Endothelial cell (in vitro differentiated cells): ENCODE data around the gene SLC6A9. TPM values are rescaled to one million over a fixed set of nuclear protein-coding genes. Genes with fewer than 3 reads are reported as not detected.

Experiments used
- DNase-seq: peaks from one replicate; pipeline ENCODE4 v3.0.0; 2021; ENCODE audit warnings: low spot score
- H3K27ac Mint-ChIP-seq: one replicate; pipeline ENCODE4 v1.8.0; 2021; ENCODE audit warnings: mixed read lengths, inconsistent platforms; ENCODE audit not compliant: unreplicated experiment
- H3K27me3 Mint-ChIP-seq: one replicate; pipeline ENCODE4 v1.8.0; 2021; ENCODE audit warnings: mild to moderate bottlenecking, moderate library complexity, mixed read lengths, inconsistent platforms; ENCODE audit not compliant: unreplicated experiment
- H3K36me3 Mint-ChIP-seq: one replicate; pipeline ENCODE4 v1.8.0; 2021; ENCODE audit warnings: mild to moderate bottlenecking, low read depth, mixed read lengths, inconsistent platforms; ENCODE audit not compliant: unreplicated experiment
- H3K4me1 Mint-ChIP-seq: one replicate; pipeline ENCODE4 v1.8.0; 2021; ENCODE audit warnings: mild to moderate bottlenecking, mixed read lengths, inconsistent platforms; ENCODE audit not compliant: unreplicated experiment
- H3K4me3 Mint-ChIP-seq: one replicate; pipeline ENCODE4 v1.8.0; 2021; ENCODE audit warnings: mild to moderate bottlenecking, mixed read lengths, inconsistent platforms; ENCODE audit not compliant: unreplicated experiment
- H3K9me3 Mint-ChIP-seq: one replicate; pipeline ENCODE4 v1.8.0; 2021; ENCODE audit warnings: mixed read lengths, inconsistent platforms; ENCODE audit not compliant: unreplicated experiment
- total RNA-seq: library from RNA; stranded (reverse); fragmentation: NEBNext Ultra II Directional; extraction: Animal tissue kit (Norgen Biotek cat#: 25700); gene quantifications from one replicate; pipeline ENCODE4 v1.2.1, GENCODE V29; 2021; ENCODE audit not compliant: unreplicated experiment
- TF ChIP-seq, protein P1 (sequence below): fragments of 200-600 bp; sonication (generic); IDR thresholded peaks from one replicate; pipeline ENCODE4 v1.5.0; 2021; ENCODE audit warnings: antibody characterized with exemption; ENCODE audit not compliant: unreplicated experiment

Gene SLC6A9
- total RNA-seq, 1 donor from 2014 or later, result 2.8 TPM

DNA sequence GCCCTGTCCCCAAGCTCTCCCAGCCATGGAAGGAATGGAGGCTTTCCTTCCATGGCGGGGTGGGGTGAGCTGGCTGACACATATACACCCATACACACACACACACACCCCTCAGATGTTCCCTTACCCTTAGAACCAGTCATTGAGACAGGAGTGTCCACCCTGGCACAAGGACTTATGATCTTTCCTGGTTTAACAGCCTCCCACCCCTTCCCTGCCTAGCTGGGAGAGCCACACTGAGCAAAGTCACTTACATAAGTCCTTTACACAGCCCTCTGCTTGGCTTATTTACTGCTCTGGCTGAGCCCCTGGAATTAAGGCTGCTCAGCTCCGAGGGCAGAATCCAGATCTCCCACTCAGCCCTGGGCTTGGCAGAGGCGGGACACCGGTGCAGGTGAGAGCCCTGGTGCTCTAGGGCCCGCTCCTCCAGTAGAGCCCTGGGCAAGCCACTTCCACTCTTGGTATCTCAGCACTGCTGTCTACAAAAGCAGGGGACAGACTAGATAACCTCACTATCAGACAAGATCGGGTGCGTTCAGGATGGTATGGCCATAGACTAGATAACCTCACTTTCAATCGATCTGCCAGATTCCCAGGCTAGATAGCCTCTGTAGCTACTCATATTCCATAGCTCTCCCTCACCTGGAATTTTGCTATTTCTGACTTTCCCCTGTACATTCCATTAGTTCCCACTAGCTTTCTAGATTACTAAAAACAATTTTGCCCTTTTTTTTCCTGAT, 16.7 kb downstream of the SLC6A9 start:
- H3K36me3 Mint-ChIP-seq, result no peaks in the 10 kb centered on the region
- H3K4me3 Mint-ChIP-seq, result no peak overlapping the region
- TF ChIP-seq, protein P1, sequence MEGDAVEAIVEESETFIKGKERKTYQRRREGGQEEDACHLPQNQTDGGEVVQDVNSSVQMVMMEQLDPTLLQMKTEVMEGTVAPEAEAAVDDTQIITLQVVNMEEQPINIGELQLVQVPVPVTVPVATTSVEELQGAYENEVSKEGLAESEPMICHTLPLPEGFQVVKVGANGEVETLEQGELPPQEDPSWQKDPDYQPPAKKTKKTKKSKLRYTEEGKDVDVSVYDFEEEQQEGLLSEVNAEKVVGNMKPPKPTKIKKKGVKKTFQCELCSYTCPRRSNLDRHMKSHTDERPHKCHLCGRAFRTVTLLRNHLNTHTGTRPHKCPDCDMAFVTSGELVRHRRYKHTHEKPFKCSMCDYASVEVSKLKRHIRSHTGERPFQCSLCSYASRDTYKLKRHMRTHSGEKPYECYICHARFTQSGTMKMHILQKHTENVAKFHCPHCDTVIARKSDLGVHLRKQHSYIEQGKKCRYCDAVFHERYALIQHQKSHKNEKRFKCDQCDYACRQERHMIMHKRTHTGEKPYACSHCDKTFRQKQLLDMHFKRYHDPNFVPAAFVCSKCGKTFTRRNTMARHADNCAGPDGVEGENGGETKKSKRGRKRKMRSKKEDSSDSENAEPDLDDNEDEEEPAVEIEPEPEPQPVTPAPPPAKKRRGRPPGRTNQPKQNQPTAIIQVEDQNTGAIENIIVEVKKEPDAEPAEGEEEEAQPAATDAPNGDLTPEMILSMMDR, result no peak
- no peak for DNase-seq
- H3K27me3 Mint-ChIP-seq, result peaks cover 5% of the 10 kb centered on the region
- H3K9me3 Mint-ChIP-seq, result no peaks in the 10 kb centered on the region
- no peaks in the 10 kb centered on the region for H3K4me1 Mint-ChIP-seq
- no peak overlapping the region for H3K27ac Mint-ChIP-seq

GRCh38 chr1:44013949-44014348, 17.3 kb downstream of the SLC6A9 start:
- no peak overlapping the region for H3K4me3 Mint-ChIP-seq
- H3K4me1 Mint-ChIP-seq, result no peaks in the 10 kb centered on the region
- H3K27me3 Mint-ChIP-seq, result peaks cover 5% of the 10 kb centered on the region
- TF ChIP-seq, protein P1, result no peak
- H3K36me3 Mint-ChIP-seq, result no peaks in the 10 kb centered on the region
- H3K27ac Mint-ChIP-seq, result no peak overlapping the region
- no peak for DNase-seq
- no peaks in the 10 kb centered on the region for H3K9me3 Mint-ChIP-seq

- H3K4me3 Mint-ChIP-seq, result no peak overlapping the region
- no peak for DNase-seq
- no peaks in the 10 kb centered on the region for H3K4me1 Mint-ChIP-seq
- H3K9me3 Mint-ChIP-seq, result no peaks in the 10 kb centered on the region
- H3K27me3 Mint-ChIP-seq, result peaks cover 5% of the 10 kb centered on the region
- H3K27ac Mint-ChIP-seq, result no peak overlapping the region
- no peaks in the 10 kb centered on the region for H3K36me3 Mint-ChIP-seq
- TF ChIP-seq, protein P1, result no peak
Measured at GRCh38 chr1:44012941-44013609, 18.2 kb downstream of the SLC6A9 start.

GRCh38 chr1:44012404-44012803, 18.9 kb downstream of the SLC6A9 start:
- no peak overlapping the region for H3K4me3 Mint-ChIP-seq
- no peaks in the 10 kb centered on the region for H3K4me1 Mint-ChIP-seq
- peaks cover 5% of the 10 kb centered on the region for H3K27me3 Mint-ChIP-seq
- H3K36me3 Mint-ChIP-seq, result no peaks in the 10 kb centered on the region
- no peak overlapping the region for H3K27ac Mint-ChIP-seq
- TF ChIP-seq, protein P1, result no peak
- no peaks in the 10 kb centered on the region for H3K9me3 Mint-ChIP-seq
- DNase-seq, result no peak

GRCh38 chr1:44010935-44011471, 20.3 kb downstream of the SLC6A9 start:
- Mint-ChIP-seq H3K36me3 (no peaks in the 10 kb centered on the region), H3K4me1 (no peaks in the 10 kb centered on the region), H3K9me3 (no peaks in the 10 kb centered on the region), H3K27ac (no peak overlapping the region), H3K4me3 (no peak overlapping the region), H3K27me3 (peaks cover 9% of the 10 kb centered on the region)
- TF ChIP-seq, protein P1, result no peak
- no peak for DNase-seq
